ENCODE measurements around the gene GLI3. TPM values are rescaled to one million over a fixed set of nuclear protein-coding genes. Genes with fewer than 3 reads are reported as not detected.
A peak's percentile ranks its signal among the peaks of the same experiment; 100 is the strongest.

Gene GLI3
- total RNA-seq, 1 donor, result 4.3 TPM

GRCh38 chr7:42070068-42070467, 166.9 kb downstream of the GLI3 start:
- H3K4me3 ChIP-seq (ENCODE audit: low read depth, low read length), result no peak overlapping the region
- no peak for TF ChIP-seq CTCF (IDR thresholded peaks at IDR 0.05; ENCODE audit: insufficient read depth, low read depth, low read length)
- DNase-seq (ENCODE audit: low read depth), result peak; percentile 92

- TF ChIP-seq CTCF (IDR thresholded peaks at IDR 0.05; ENCODE audit: insufficient read depth, low read depth, low read length), result no peak
- H3K4me3 ChIP-seq (ENCODE audit: low read depth, low read length), result no peak overlapping the region
- no peak for DNase-seq (ENCODE audit: low read depth)
These were observed 167.4 kb downstream of the GLI3 start for GRCh38 chr7:42069590-42069989.

- no peak for TF ChIP-seq CTCF (IDR thresholded peaks at IDR 0.05; ENCODE audit: insufficient read depth, low read depth, low read length)
- no peak for DNase-seq (ENCODE audit: low read depth)
- H3K4me3 ChIP-seq (ENCODE audit: low read depth, low read length), result no peak overlapping the region
These were observed 168.3 kb downstream of the GLI3 start for GRCh38 chr7:42068554-42069280.

- no peak for TF ChIP-seq CTCF (IDR thresholded peaks at IDR 0.05; ENCODE audit: insufficient read depth, low read depth, low read length)
- H3K4me3 ChIP-seq (ENCODE audit: low read depth, low read length), result no peak overlapping the region
- DNase-seq (ENCODE audit: low read depth), result no peak
These were observed 171.1 kb downstream of the GLI3 start for GRCh38 chr7:42065942-42066341.

- no peak for DNase-seq (ENCODE audit: low read depth)
- TF ChIP-seq CTCF (IDR thresholded peaks at IDR 0.05; ENCODE audit: insufficient read depth, low read depth, low read length), result no peak
- H3K4me3 ChIP-seq (ENCODE audit: low read depth, low read length), result no peak overlapping the region
These were observed 172.0 kb downstream of the GLI3 start for GRCh38 chr7:42065015-42065414.

- no peak overlapping the region for H3K4me3 ChIP-seq (ENCODE audit: low read depth, low read length)
- no peak for TF ChIP-seq CTCF (IDR thresholded peaks at IDR 0.05; ENCODE audit: insufficient read depth, low read depth, low read length)
- no peak for DNase-seq (ENCODE audit: low read depth)
These were observed 172.5 kb downstream of the GLI3 start for GRCh38 chr7:42064534-42064933.

- no peak for DNase-seq (ENCODE audit: low read depth)
- no peak overlapping the region for H3K4me3 ChIP-seq (ENCODE audit: low read depth, low read length)
- TF ChIP-seq CTCF (IDR thresholded peaks at IDR 0.05; ENCODE audit: insufficient read depth, low read depth, low read length), result no peak
These were observed 177.7 kb downstream of the GLI3 start for GRCh38 chr7:42059275-42059674.

Data from fibroblast of villous mesenchyme (primary cell).